T-helper 1 cell treated with Interleukin-12 subunit alpha and Interleukin-12 subunit beta and Interleukin-4 antibody, amounts not matched to agents 30 μg/mL and 1 μg/mL, for 36 hours (primary cell): ENCODE data around the gene TRAF3IP1.

Experiments
- H3K27ac Mint-ChIP-seq: one replicate; pipeline ENCODE4 v1.8.0; 2021; ENCODE audit warnings: mild to moderate bottlenecking, mixed read lengths
- H3K27me3 Mint-ChIP-seq: one replicate; pipeline ENCODE4 v1.8.0; 2021; ENCODE audit warnings: low read depth, mixed read lengths
- H3K36me3 Mint-ChIP-seq: one replicate; pipeline ENCODE4 v1.8.0; 2021; ENCODE audit warnings: low read depth, mixed read lengths
- H3K4me1 Mint-ChIP-seq: one replicate; pipeline ENCODE4 v1.8.0; 2021; ENCODE audit warnings: low read depth, mixed read lengths
- H3K4me3 Mint-ChIP-seq: one replicate; pipeline ENCODE4 v1.8.0; 2021; ENCODE audit warnings: mild to moderate bottlenecking, moderate library complexity, mixed read lengths
- H3K9me3 Mint-ChIP-seq: one replicate; pipeline ENCODE4 v1.8.0; 2021; ENCODE audit warnings: mixed read lengths

TRAF3IP1 gene

DNA sequence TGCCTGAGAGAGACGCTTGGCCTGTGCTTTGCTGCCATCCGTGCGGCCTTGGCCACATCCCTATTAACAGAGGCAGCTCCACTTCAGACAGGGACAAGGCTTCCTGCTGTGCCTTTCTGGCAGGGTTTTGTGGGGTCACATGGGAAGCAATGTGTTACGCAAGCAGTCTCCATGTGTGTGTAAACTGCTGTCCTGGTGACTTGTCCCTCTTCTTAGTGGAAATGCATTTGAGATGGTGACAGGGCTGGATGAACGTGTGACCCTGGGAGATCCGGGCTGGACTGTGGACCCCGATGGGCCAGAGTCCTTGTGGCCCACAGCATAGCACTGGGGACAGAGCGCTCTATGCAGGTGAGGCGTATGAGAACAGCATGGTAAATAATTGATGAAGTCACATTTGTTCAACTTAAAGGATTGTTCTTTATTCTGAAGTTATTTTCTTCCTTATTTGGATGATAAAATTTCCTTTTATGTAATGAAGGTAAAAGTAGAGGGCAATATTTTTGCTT, 129.6 kb downstream of the TRAF3IP1 start:
- Mint-ChIP-seq H3K36me3 (peaks cover 53% of the 10 kb centered on the region), H3K27ac (no peak overlapping the region), H3K27me3 (no peaks in the 10 kb centered on the region), H3K9me3 (no peaks in the 10 kb centered on the region), H3K4me1 (peaks cover 11% of the 10 kb centered on the region), H3K4me3 (no peak overlapping the region)

DNA sequence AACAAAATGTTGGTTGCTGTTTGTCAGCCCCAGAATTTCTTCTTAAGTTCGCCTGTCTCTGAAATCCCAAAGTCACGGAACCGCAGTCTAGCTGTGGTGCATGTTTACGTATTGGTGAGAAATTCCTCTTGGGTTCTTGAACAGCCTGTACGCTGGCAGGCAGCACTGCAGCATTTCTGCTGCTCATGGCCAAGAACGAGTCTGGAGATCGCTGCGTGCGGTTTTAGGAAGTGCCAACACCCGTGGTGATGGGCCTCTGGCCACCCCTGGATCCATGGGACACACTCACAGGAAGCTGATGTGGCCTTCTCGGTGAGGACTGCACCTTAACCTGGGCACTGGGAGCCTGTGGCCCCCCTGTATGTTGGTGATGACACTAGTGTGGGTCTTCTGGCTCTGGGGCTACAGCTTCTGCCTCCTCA, 130.1 kb downstream of the TRAF3IP1 start:
- no peak overlapping the region for H3K27ac Mint-ChIP-seq
- H3K4me3 Mint-ChIP-seq, result no peak overlapping the region
- peaks cover 51% of the 10 kb centered on the region for H3K36me3 Mint-ChIP-seq
- no peaks in the 10 kb centered on the region for H3K27me3 Mint-ChIP-seq
- H3K4me1 Mint-ChIP-seq, result peaks cover 11% of the 10 kb centered on the region
- no peaks in the 10 kb centered on the region for H3K9me3 Mint-ChIP-seq
